ENCODE data around the gene NEURL1B. TPM values are rescaled to one million over a fixed set of nuclear protein-coding genes. Genes with fewer than 3 reads are reported as not detected.

The NEURL1B gene
- total and polyA plus RNA-seq, 8 donors: 2.8 to 7.8 (median 3.9) TPM

- Histone ChIP-seq H3K36me3 (no peaks in the 10 kb centered on the region), H3K4me3 (no peak overlapping the region), H3K27ac (peak overlapping the region in 2 of 4 donors; percentile 52 to 71), H3K4me1 (peaks cover 0 to 5% (median 4%) of the 10 kb centered on the region in 3 donors), H3K9me3 (no peaks in the 10 kb centered on the region), H3K27me3 (no peaks in the 10 kb centered on the region)
- TF ChIP-seq CTCF (IDR thresholded peaks at IDR 0.05): no peak
- 64% methylated on average over 15 of the region's 15 CpGs for WGBS, 2 donors
- FAIRE-seq: no peak
- peak; percentile 58 to 83 (median 76) for ATAC-seq
- DNase-seq: peak in 1 of 6 donors; percentile 51
- intact Hi-C loops (cut with DNase I): no loop called here
These were observed 99.6 kb downstream of the NEURL1B start for GRCh38 chr5:172740428-172741205.

Small RNA genes within 50 kb of the gene (microRNA-seq; reads per million reads assigned to microRNA genes)
- 0 to 1.5 reads per million in 2 donors for gene MIR5003

Other genes with a start within 250 kb of the NEURL1B start
- 10 to 100 TPM in 5 of 6 donors, 1 to 10 TPM in 1; 9.7 to 24.9 (median 12.9) TPM for gene SH3PXD2B, start 186.7 kb upstream of the NEURL1B start, total RNA-seq
- gene SH3PXD2B, start 186.7 kb upstream of the NEURL1B start, polyA plus RNA-seq: 1 to 10 TPM; 4.2 to 4.3 TPM
- 100 to 1,000 TPM in 1 of 6 donors, 10 to 100 TPM in 5; 18.6 to 198 (median 55.5) TPM for gene DUSP1, start 129.9 kb downstream of the NEURL1B start, total RNA-seq
- 10 to 100 TPM; 46.3 to 75.1 TPM for gene DUSP1, start 129.9 kb downstream of the NEURL1B start, polyA plus RNA-seq
- gene ERGIC1, start 193.0 kb downstream of the NEURL1B start, total RNA-seq: 100 to 1,000 TPM in 1 of 6 donors, 10 to 100 TPM in 5; 58.3 to 101 (median 76.7) TPM
- gene ERGIC1, start 193.0 kb downstream of the NEURL1B start, polyA plus RNA-seq: 10 to 100 TPM; 54.8 to 60.3 TPM

Data from pancreas (tissue), 10 donors.